GM23338 (cell line): ENCODE results near the gene CCDC150.

Experiments
- POLR2AphosphoS5 ChIP-seq: IDR thresholded peaks from 2 replicates; pipeline ENCODE4 v1.6.1; 2016; ENCODE audit warnings: antibody characterized with exemption, low read depth
- TF ChIP-seq, protein P1 (sequence below), 2 experiments: fragments of 200-600 bp in 1 of 2; sonication (generic) in 1 of 2; conservative IDR thresholded peaks; 2 replicates each; pipeline versions ENCODE4 v1.5.1 to v1.6.1; 2016 to 2017; ENCODE audit warnings: antibody characterized with exemption in 2 of 2, low read depth in 2 of 2, mild to moderate bottlenecking in 2 of 2, moderate library complexity in 1 of 2

DNA sequence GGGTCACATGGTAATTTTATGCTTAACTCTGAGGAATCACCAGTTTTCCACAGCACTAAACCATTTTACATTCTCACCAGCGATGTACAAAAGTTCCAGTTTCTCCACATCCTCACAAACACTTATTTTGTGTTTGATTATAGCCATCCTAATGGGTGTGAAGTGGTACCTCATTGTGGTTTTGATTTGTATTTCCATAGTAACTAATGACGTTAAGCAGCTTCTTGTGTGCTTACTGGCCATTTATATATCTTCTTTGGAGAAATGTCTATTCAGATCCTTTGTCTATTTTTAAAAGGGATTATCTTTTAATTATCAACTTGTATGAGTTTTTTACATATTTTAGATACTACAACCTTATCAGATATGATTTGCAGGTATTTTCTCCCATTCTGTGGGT lies 42.0 kb downstream of the CCDC150 start:
- TF ChIP-seq, protein P1, sequence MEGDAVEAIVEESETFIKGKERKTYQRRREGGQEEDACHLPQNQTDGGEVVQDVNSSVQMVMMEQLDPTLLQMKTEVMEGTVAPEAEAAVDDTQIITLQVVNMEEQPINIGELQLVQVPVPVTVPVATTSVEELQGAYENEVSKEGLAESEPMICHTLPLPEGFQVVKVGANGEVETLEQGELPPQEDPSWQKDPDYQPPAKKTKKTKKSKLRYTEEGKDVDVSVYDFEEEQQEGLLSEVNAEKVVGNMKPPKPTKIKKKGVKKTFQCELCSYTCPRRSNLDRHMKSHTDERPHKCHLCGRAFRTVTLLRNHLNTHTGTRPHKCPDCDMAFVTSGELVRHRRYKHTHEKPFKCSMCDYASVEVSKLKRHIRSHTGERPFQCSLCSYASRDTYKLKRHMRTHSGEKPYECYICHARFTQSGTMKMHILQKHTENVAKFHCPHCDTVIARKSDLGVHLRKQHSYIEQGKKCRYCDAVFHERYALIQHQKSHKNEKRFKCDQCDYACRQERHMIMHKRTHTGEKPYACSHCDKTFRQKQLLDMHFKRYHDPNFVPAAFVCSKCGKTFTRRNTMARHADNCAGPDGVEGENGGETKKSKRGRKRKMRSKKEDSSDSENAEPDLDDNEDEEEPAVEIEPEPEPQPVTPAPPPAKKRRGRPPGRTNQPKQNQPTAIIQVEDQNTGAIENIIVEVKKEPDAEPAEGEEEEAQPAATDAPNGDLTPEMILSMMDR (conservative IDR thresholded peaks at IDR 0.05; ENCODE audit: low read depth in 2 of 2), result no peak
- no peak for TF ChIP-seq POLR2AphosphoS5
